ENCODE results near the gene SESTD1.

DNA sequence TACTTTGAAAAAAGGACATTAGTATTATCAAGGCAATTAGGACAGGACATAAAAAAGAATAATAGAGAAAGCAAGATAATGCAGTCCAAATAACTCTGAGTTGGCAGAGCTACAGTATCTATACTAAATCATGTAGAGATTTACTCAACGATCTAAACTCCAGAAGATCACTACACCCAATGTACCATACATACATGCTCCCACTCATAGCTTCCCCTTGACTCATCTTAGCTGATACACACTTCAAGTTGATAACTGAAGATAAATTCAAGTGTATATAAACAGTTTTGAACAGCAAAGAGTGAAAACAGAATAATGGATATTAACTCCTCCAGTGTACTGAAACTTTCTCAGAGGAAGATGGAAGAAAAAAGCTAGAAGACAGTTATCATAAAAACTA lies 78.5 kb downstream of the SESTD1 start:
- no peak for TF ChIP-seq EP300 (IDR thresholded peaks at IDR 0.05)
- TF ChIP-seq RARB (CRISPR knock-in tag; IDR thresholded peaks at IDR 0.05): no peak
- TF ChIP-seq, protein P1, sequence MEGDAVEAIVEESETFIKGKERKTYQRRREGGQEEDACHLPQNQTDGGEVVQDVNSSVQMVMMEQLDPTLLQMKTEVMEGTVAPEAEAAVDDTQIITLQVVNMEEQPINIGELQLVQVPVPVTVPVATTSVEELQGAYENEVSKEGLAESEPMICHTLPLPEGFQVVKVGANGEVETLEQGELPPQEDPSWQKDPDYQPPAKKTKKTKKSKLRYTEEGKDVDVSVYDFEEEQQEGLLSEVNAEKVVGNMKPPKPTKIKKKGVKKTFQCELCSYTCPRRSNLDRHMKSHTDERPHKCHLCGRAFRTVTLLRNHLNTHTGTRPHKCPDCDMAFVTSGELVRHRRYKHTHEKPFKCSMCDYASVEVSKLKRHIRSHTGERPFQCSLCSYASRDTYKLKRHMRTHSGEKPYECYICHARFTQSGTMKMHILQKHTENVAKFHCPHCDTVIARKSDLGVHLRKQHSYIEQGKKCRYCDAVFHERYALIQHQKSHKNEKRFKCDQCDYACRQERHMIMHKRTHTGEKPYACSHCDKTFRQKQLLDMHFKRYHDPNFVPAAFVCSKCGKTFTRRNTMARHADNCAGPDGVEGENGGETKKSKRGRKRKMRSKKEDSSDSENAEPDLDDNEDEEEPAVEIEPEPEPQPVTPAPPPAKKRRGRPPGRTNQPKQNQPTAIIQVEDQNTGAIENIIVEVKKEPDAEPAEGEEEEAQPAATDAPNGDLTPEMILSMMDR (IDR thresholded peaks at IDR 0.05): no peak
- TF ChIP-seq, protein P2, sequence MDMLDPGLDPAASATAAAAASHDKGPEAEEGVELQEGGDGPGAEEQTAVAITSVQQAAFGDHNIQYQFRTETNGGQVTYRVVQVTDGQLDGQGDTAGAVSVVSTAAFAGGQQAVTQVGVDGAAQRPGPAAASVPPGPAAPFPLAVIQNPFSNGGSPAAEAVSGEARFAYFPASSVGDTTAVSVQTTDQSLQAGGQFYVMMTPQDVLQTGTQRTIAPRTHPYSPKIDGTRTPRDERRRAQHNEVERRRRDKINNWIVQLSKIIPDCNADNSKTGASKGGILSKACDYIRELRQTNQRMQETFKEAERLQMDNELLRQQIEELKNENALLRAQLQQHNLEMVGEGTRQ (IDR thresholded peaks at IDR 0.05): no peak
- TF ChIP-seq EHMT2 (IDR thresholded peaks at IDR 0.05; ENCODE audit: low read depth): no peak
- no peak for TF ChIP-seq CEBPB (IDR thresholded peaks at IDR 0.05)
- no peak for TF ChIP-seq CBX8 (IDR thresholded peaks at IDR 0.05)
